A549 (cell line): Measurements from ENCODE around the gene WDFY2. TPM values are rescaled to one million over a fixed set of nuclear protein-coding genes. Genes with fewer than 3 reads are reported as not detected.

Experiments used
- ATAC-seq, 2 experiments: fragments of 200-7000 bp in 1 of 2; fragments of >200 bp in 1 of 2; cut with Nextera tagmentation in 1 of 2; cut with Tn5 transposase in 1 of 2; 3 replicates each; pipeline versions ENCODE4 v1.8.0 to v1.9.1; 2018 to 2020; ENCODE audit warnings: mild to moderate bottlenecking in 1 of 2, moderate library complexity in 1 of 2
- CTCF ChIA-PET: fragments of 300-600 bp; sonication (Branson Sonifier 250); formaldehyde crosslinking; extraction: SDS; loops from one replicate; lab custom pipeline; 2021; ENCODE audit warnings: antibody characterized with exemption, inconsistent platforms; lab: Yijun Ruan, JAX
- POLR2A ChIA-PET: fragments of 350-600 bp; formaldehyde crosslinking; extraction: SDS; loops from one replicate; lab custom pipeline; 2021; ENCODE audit warnings: antibody characterized with exemption, inconsistent platforms; lab: Yijun Ruan, JAX
- DNase-seq, 2 experiments: peaks; one replicate each; pipeline versions ENCODE4 v3.0.0 to v3.0.0-alpha.2; 2011 to 2016; ENCODE audit warnings: low read depth in 1 of 2, low spot score in 1 of 2
- FAIRE-seq: peaks from 2 replicates; lab custom pipeline; 2011; peaks lifted over from hg19 to GRCh38; lab: Jason Lieb, UNC
- H3K27ac ChIP-seq, 2 experiments: fragments of >200 bp; sonication (Bioruptor Twin); formaldehyde crosslinking; 3 replicates each; pipeline ENCODE4 v1.5.1; 2016 to 2017
- H3K4me1 ChIP-seq: fragments of >200 bp; sonication (Bioruptor Twin); formaldehyde crosslinking; 3 replicates; pipeline ENCODE4 v1.6.1; 2016
- H3K4me2 ChIP-seq: fragments of >200 bp; sonication (Bioruptor Twin); formaldehyde crosslinking; 3 replicates; pipeline ENCODE4 v1.6.1; 2016
- H3K4me3 ChIP-seq: fragments of >200 bp; sonication (Bioruptor Twin); formaldehyde crosslinking; 3 replicates; pipeline ENCODE4 v1.5.1; 2016
- H3K9me3 ChIP-seq: fragments of >200 bp; sonication (Bioruptor Twin); formaldehyde crosslinking; 3 replicates; pipeline ENCODE4 v1.6.1; 2016
- ATOH8 ChIP-seq: fragments of 250-450 bp; sonication (Bioruptor Pico); IDR thresholded peaks from 2 replicates; pipeline ENCODE4 v1.5.0; 2020; ENCODE audit warnings: low read depth, mild to moderate bottlenecking, moderate library complexity
- BHLHE40 ChIP-seq: IDR thresholded peaks from 2 replicates; pipeline ENCODE4 v1.6.1; 2012; ENCODE audit warnings: low read depth, low read length, inconsistent platforms
- ELK1 ChIP-seq: fragments of 150-350 bp; IDR thresholded peaks from 2 replicates; pipeline ENCODE4 v1.6.1; 2014; ENCODE audit warnings: low read depth, mild to moderate bottlenecking, low read length
- ESRRA ChIP-seq: fragments of 150-350 bp; IDR thresholded peaks from 2 replicates; pipeline ENCODE4 v1.6.1; 2014; ENCODE audit warnings: mild to moderate bottlenecking, low read length, borderline replicate concordance
- GATA3 ChIP-seq: IDR thresholded peaks from 2 replicates; pipeline ENCODE4 v1.6.1; 2012; ENCODE audit warnings: borderline replicate concordance
- HEYL ChIP-seq: fragments of 250-450 bp; sonication (Bioruptor Pico); IDR thresholded peaks from 2 replicates; pipeline ENCODE4 v1.8.0; 2021; ENCODE audit warnings: mild to moderate bottlenecking, moderate library complexity
- HMGXB4 ChIP-seq: fragments of 250-450 bp; sonication (Bioruptor Pico); IDR thresholded peaks from 2 replicates; pipeline ENCODE4 v1.5.0; 2021; ENCODE audit warnings: mild to moderate bottlenecking, moderate library complexity, borderline replicate concordance
- HOXB13 ChIP-seq: fragments of 250-450 bp; sonication (Bioruptor Pico); IDR thresholded peaks from 2 replicates; pipeline ENCODE4 v1.5.0; 2020; ENCODE audit warnings: low read depth, mild to moderate bottlenecking, moderate library complexity
- HOXB5 ChIP-seq: fragments of 250-450 bp; sonication (Bioruptor Pico); IDR thresholded peaks from 2 replicates; pipeline ENCODE4 v1.5.0; 2020; ENCODE audit warnings: mild to moderate bottlenecking, moderate library complexity
- JUN ChIP-seq, 2 experiments: fragments of >200 bp; sonication (Bioruptor Twin); formaldehyde crosslinking; IDR thresholded peaks; 2 replicates in 1 of 2; 3 replicates in 1 of 2; pipeline ENCODE4 v1.6.1; 2016 to 2017
- MAX ChIP-seq: IDR thresholded peaks from 2 replicates; pipeline ENCODE4 v1.6.1; 2012
- MAZ ChIP-seq: fragments of 150-350 bp; IDR thresholded peaks from 2 replicates; pipeline ENCODE4 v1.6.1; 2014; ENCODE audit warnings: antibody characterized with exemption, low read depth, low read length, borderline replicate concordance
- MYC ChIP-seq: IDR thresholded peaks from 2 replicates; pipeline ENCODE4 v1.6.1; 2012; ENCODE audit warnings: mild to moderate bottlenecking, inconsistent platforms, low read length, improper control_type of control experiment, borderline replicate concordance
- POLR2A ChIP-seq: IDR thresholded peaks from 2 replicates; pipeline ENCODE4 v1.6.1; 2012; ENCODE audit warnings: mild to moderate bottlenecking, low read length
- RAD21 ChIP-seq, 2 experiments: fragments of >200 bp in 1 of 2; sonication (Bioruptor Twin) in 1 of 2; formaldehyde crosslinking in 1 of 2; IDR thresholded peaks in 1 of 2; conservative IDR thresholded peaks in 1 of 2; 2 replicates in 1 of 2; 3 replicates in 1 of 2; pipeline ENCODE4 v1.6.1; 2012 to 2018; ENCODE audit warnings: inconsistent platforms in 1 of 2
- REST ChIP-seq: fragments of 200-600 bp; sonication (generic); IDR thresholded peaks from 2 replicates; pipeline ENCODE4 v1.6.1; 2016; ENCODE audit warnings: antibody characterized with exemption, mild to moderate bottlenecking, moderate library complexity
- SMC3 ChIP-seq: fragments of >200 bp; sonication (Bioruptor Twin); formaldehyde crosslinking; IDR thresholded peaks from 3 replicates; pipeline ENCODE4 v1.6.1; 2018; ENCODE audit warnings: inconsistent platforms
- SREBF2 ChIP-seq: fragments of 450-650 bp; IDR thresholded peaks from 2 replicates; pipeline ENCODE4 v1.6.1; 2014; ENCODE audit warnings: mild to moderate bottlenecking, moderate library complexity
- ZFP36 ChIP-seq: fragments of 450-650 bp; IDR thresholded peaks from 2 replicates; pipeline ENCODE4 v1.6.1; 2014; ENCODE audit warnings: borderline replicate concordance; ENCODE audit not compliant: partially characterized antibody
- ZNF302 ChIP-seq: fragments of 250-450 bp; sonication (Bioruptor Pico); IDR thresholded peaks from 2 replicates; pipeline ENCODE4 v1.9.0; 2021; ENCODE audit warnings: inconsistent platforms, mild to moderate bottlenecking, moderate library complexity
- WGBS: methylation state at CpG from one replicate; pipeline ENCODE4 v1.1.6; 2017; ENCODE audit errors: missing lambda C conversion rate; 5-methylcytosine and 5-hydroxymethylcytosine counted together
- polyA plus RNA-seq, 4 experiments: library from polyadenylated mRNA; depleted of rRNA in 3 of 4; stranded (reverse); fragments of >200 nt; fragmentation: RNase III in 1 of 4; extraction: RNeasy Plus Mini Kit Qiagen cat#74134 plus additional on column Dnase treatment in 1 of 4; gene quantifications; 2 replicates in 3 of 4; 3 replicates in 1 of 4; pipeline ENCODE4 v1.2.3, GENCODE V29; 2011 to 2017

Gene WDFY2
- polyA plus RNA-seq, 2 of the 4 experiments (the other 2 are of a cell fraction), result 5.2 to 8.5 TPM

GRCh38 chr13:51768976-51769375 is 184.7 kb downstream of the WDFY2 start (continued):
- TF ChIP-seq REST, result no peak
- TF ChIP-seq GATA3, result no peak
- no peak for TF ChIP-seq SMC3
- TF ChIP-seq ESRRA, result no peak
- no peak for TF ChIP-seq SREBF2
- TF ChIP-seq POLR2A, result no peak
- no peak for TF ChIP-seq HOXB5 (CRISPR knock-in tag)
- TF ChIP-seq HEYL (CRISPR knock-in tag), result no peak
- no peak for TF ChIP-seq ELK1

- Histone ChIP-seq H3K4me3 (no peak overlapping the region), H3K9me3 (no peaks in the 10 kb centered on the region), H3K27ac (no peak overlapping the region), H3K4me1 (peaks cover 4% of the 10 kb centered on the region), H3K4me2 (no peak overlapping the region)
- no peak for FAIRE-seq
- DNase-seq, result no peak
- no peak for ATAC-seq
- TF ChIP-seq HOXB13 (CRISPR knock-in tag), result no peak
- TF ChIP-seq MYC, result no peak
- POLR2A ChIA-PET, result no interaction called here
- WGBS, result 83% methylated on average over 11 of the region's 11 CpGs
- CTCF ChIA-PET, result interaction anchor here (0.7 kb wide), 1 partner anchor 100 kb away, joined by 6 read pairs; no protein-coding TSS in a partner anchor
Observed at GRCh38 chr13:51769455-51770127, 185.3 kb downstream of the WDFY2 start.

GRCh38 chr13:51770160-51770559 is 185.9 kb downstream of the WDFY2 start:
- Histone ChIP-seq H3K4me3 (no peak overlapping the region), H3K4me1 (no peaks in the 10 kb centered on the region), H3K27ac (no peak overlapping the region; a peak in 1 of 6 replicates), H3K4me2 (no peak overlapping the region), H3K9me3 (no peaks in the 10 kb centered on the region)
- FAIRE-seq (no peak), DNase-seq (no peak), ATAC-seq (no peak)
- ChIA-PET CTCF (no interaction called here), POLR2A (no interaction called here)
- TF ChIP-seq MAZ, result no peak
- 71% methylated on average over 6 of the region's 6 CpGs for WGBS

- ChIA-PET CTCF (interaction anchor here (2.4 kb wide), 1 partner anchor 11 kb away, joined by 12 read pairs; no protein-coding TSS in a partner anchor), POLR2A (no interaction called here)
- Histone ChIP-seq H3K4me1 (no peaks in the 10 kb centered on the region), H3K9me3 (no peaks in the 10 kb centered on the region), H3K4me2 (no peak overlapping the region), H3K27ac (no peak overlapping the region; a peak in 1 of 6 replicates), H3K4me3 (no peak overlapping the region)
- DNase-seq (no peak), ATAC-seq (no peak; a peak in 1 of 6 replicates), FAIRE-seq (no peak)
- WGBS, result 90% methylated on average over 11 of the region's 11 CpGs
- TF ChIP-seq JUN (IDR thresholded peaks at IDR 0.05), result no peak
- no peak for TF ChIP-seq BHLHE40
- TF ChIP-seq ZFP36, result no peak
- TF ChIP-seq HMGXB4, result no peak
- TF ChIP-seq SREBF2, result no peak
- no peak for TF ChIP-seq MAX
- no peak for TF ChIP-seq ATOH8 (CRISPR knock-in tag)
- TF ChIP-seq POLR2A, result no peak
- no peak for TF ChIP-seq ZNF302 (CRISPR knock-in tag)
- TF ChIP-seq RAD21 (conservative IDR thresholded peaks at IDR 0.05 in 1 of 2, IDR thresholded peaks at IDR 0.05 in 1 of 2), result no peak
- TF ChIP-seq HOXB13 (CRISPR knock-in tag), result no peak
Observed at GRCh38 chr13:51770681-51771417, 186.6 kb downstream of the WDFY2 start.
